HCT116 (cell line): Measurements from ENCODE around the gene SLC35F1. TPM values are rescaled to one million over a fixed set of nuclear protein-coding genes. Genes with fewer than 3 reads are reported as not detected.

Experiments used
- ATAC-seq: fragments of 200-7000 bp; cut with Tn5 transposase; 2 replicates; pipeline ENCODE4 v1.9.1; 2020; ENCODE audit warnings: mild to moderate bottlenecking, moderate library complexity
- BruUV-seq: library from RNA; stranded (reverse); fragments of 400-500 nt; replicated peaks from 2 replicates; lab custom pipeline; 2021; lab: Mats Ljungman, UMichigan
- CTCF ChIA-PET: fragments of 300-600 bp; sonication (Branson Sonifier 250); formaldehyde crosslinking; loops from one replicate; lab custom pipeline; 2021; ENCODE audit warnings: antibody characterized with exemption; lab: Charles Lee
- POLR2A ChIA-PET: fragments of 300-600, 350-600 bp; sonication (Branson Sonifier 250); formaldehyde crosslinking; loops from one replicate; lab custom pipeline; 2021; ENCODE audit warnings: antibody characterized with exemption; lab: Charles Lee
- RAD21 ChIA-PET, 2 experiments: fragments of 300-600 bp; sonication (Branson Sonifier 250); formaldehyde crosslinking; loops; one replicate each; lab custom pipeline; 2023; ENCODE audit warnings: low total read pairs in 2 of 2; ENCODE audit not compliant: uncharacterized antibody in 2 of 2, unreplicated experiment in 2 of 2, low non-redundant PET in 1 of 2; lab: Charles Lee
- DNase-seq: peaks from one replicate; pipeline ENCODE4 v3.0.0-alpha.2; 2010; ENCODE audit warnings: low read depth, low spot score
- H2AFZ ChIP-seq: fragments of 200-600 bp; shearing (Covaris generic), sonication (generic); 2 replicates; pipeline ENCODE4 v1.6.1; 2017; ENCODE audit warnings: low read depth, mixed run types, mixed read lengths, antibody characterized with exemption, low read length; ENCODE audit not compliant: poor library complexity, severe bottlenecking
- H3K27ac ChIP-seq: 2 replicates; pipeline ENCODE4 v1.5.1; 2012; ENCODE audit warnings: low read depth, low read length
- H3K27me3 ChIP-seq: fragments of 200-600 bp; sonication (generic); 2 replicates; pipeline ENCODE4 v1.6.1; 2016; ENCODE audit warnings: mixed run types, low read length, mixed read lengths; ENCODE audit not compliant: insufficient read depth
- H3K36me3 ChIP-seq, 2 experiments: fragments of 200-500 bp in 1 of 2; fragments of 200-600 bp in 1 of 2; sonication (Bioruptor generic) in 1 of 2; sonication (generic) in 1 of 2; 2 replicates each; pipeline versions ENCODE4 v1.5.1 to v1.6.1; 2014 to 2016; ENCODE audit warnings: low read length in 2 of 2, inconsistent platforms in 1 of 2, mixed read lengths in 1 of 2, mixed run types in 1 of 2; ENCODE audit not compliant: insufficient read depth in 2 of 2, control insufficient read depth in 1 of 2
- H3K4me1 ChIP-seq, 2 experiments: fragments of 200-600 bp in 1 of 2; sonication (generic) in 1 of 2; 2 replicates each; pipeline versions ENCODE4 v1.5.1 to v1.6.1; 2012 to 2017; ENCODE audit warnings: low read length in 2 of 2, inconsistent platforms in 1 of 2, mild to moderate bottlenecking in 1 of 2, mixed read lengths in 1 of 2, mixed run types in 1 of 2, moderate library complexity in 1 of 2; ENCODE audit not compliant: insufficient read depth in 2 of 2, control insufficient read depth in 1 of 2
- H3K4me2 ChIP-seq: fragments of 200-600 bp; sonication (generic); 2 replicates; pipeline ENCODE4 v1.6.1; 2017; ENCODE audit warnings: mixed run types, low read length, mixed read lengths
- H3K4me3 ChIP-seq, 2 experiments: fragments of 200-600 bp in 1 of 2; sonication (generic) in 1 of 2; replicated peaks in 1 of 2; 2 replicates each; pipeline ENCODE4 v1.5.1; 2011 to 2016; ENCODE audit warnings: low read length in 2 of 2, control low read depth in 1 of 2, low read depth in 1 of 2, mild to moderate bottlenecking in 1 of 2, mixed read lengths in 1 of 2, mixed run types in 1 of 2
- H3K79me2 ChIP-seq: fragments of 200-600 bp; sonication (generic); 2 replicates; pipeline ENCODE4 v1.6.1; 2017; ENCODE audit warnings: mild to moderate bottlenecking, mixed run types, low read length, moderate library complexity, mixed read lengths; ENCODE audit not compliant: insufficient read depth
- H3K9ac ChIP-seq: fragments of 200-600 bp; sonication (generic); 2 replicates; pipeline ENCODE4 v1.6.1; 2016; ENCODE audit warnings: low read length, mixed read lengths
- H3K9me2 ChIP-seq: fragments of 200-600 bp; sonication (generic), shearing (Covaris generic); 2 replicates; pipeline ENCODE4 v1.6.1; 2017; ENCODE audit warnings: mixed run types, mild to moderate bottlenecking, moderate library complexity; ENCODE audit not compliant: insufficient read depth
- H3K9me3 ChIP-seq, 2 experiments: fragments of 200-500 bp in 1 of 2; fragments of 200-600 bp in 1 of 2; sonication (Bioruptor generic) in 1 of 2; sonication (generic) in 1 of 2; 2 replicates each; pipeline ENCODE4 v1.6.1; 2014 to 2017; ENCODE audit warnings: low read length in 2 of 2, mixed read lengths in 2 of 2, inconsistent platforms in 1 of 2, low read depth in 1 of 2, mild to moderate bottlenecking in 1 of 2, mixed run types in 1 of 2, moderate library complexity in 1 of 2; ENCODE audit not compliant: control insufficient read depth in 1 of 2, insufficient read depth in 1 of 2
- H4K20me1 ChIP-seq: fragments of 200-600 bp; sonication (generic), shearing (Covaris generic); 2 replicates; pipeline ENCODE4 v1.6.1; 2017; ENCODE audit warnings: mixed run types, mild to moderate bottlenecking, moderate library complexity; ENCODE audit not compliant: insufficient read depth
- CBX3 ChIP-seq: IDR thresholded peaks from 2 replicates; pipeline ENCODE4 v1.6.1; 2012; ENCODE audit warnings: low read depth
- CEBPB ChIP-seq: IDR thresholded peaks from 2 replicates; pipeline ENCODE4 v1.6.1; 2012; ENCODE audit warnings: low read depth
- FOSL1 ChIP-seq: IDR thresholded peaks from 2 replicates; pipeline ENCODE4 v1.6.1; 2012; ENCODE audit warnings: low read depth
- JUND ChIP-seq: IDR thresholded peaks from 2 replicates; pipeline ENCODE4 v1.6.1; 2012
- MAX ChIP-seq: IDR thresholded peaks from 2 replicates; pipeline ENCODE4 v1.6.1; 2012
- POLR2A ChIP-seq: IDR thresholded peaks from 2 replicates; pipeline ENCODE4 v1.7.0; 2011; ENCODE audit warnings: borderline replicate concordance; ENCODE audit not compliant: insufficient read depth, insufficient read length; ENCODE audit errors: extremely low read depth
- POLR2AphosphoS5 ChIP-seq: IDR thresholded peaks from 2 replicates; pipeline ENCODE4 v1.6.1; 2011; ENCODE audit warnings: mild to moderate bottlenecking, low read depth, low read length, moderate library complexity
- REST ChIP-seq: IDR thresholded peaks from 2 replicates; pipeline ENCODE4 v1.6.1; 2012; ENCODE audit warnings: low read depth
- SIN3A ChIP-seq: IDR thresholded peaks from 2 replicates; pipeline ENCODE4 v1.6.1; 2012; ENCODE audit warnings: low read depth
- SP1 ChIP-seq: IDR thresholded peaks from 2 replicates; pipeline ENCODE4 v1.6.1; 2012; ENCODE audit warnings: low read depth
- SRF ChIP-seq: IDR thresholded peaks from 2 replicates; pipeline ENCODE4 v1.6.1; 2012; ENCODE audit warnings: low read depth
- TCF7L2 ChIP-seq: IDR thresholded peaks from 2 replicates; pipeline ENCODE4 v1.7.0; 2011; ENCODE audit warnings: borderline replicate concordance, inconsistent platforms; ENCODE audit not compliant: insufficient read depth, insufficient read length; ENCODE audit errors: extremely low read depth
- ZBTB33 ChIP-seq: IDR thresholded peaks from 2 replicates; pipeline ENCODE4 v1.6.1; 2011; ENCODE audit warnings: mild to moderate bottlenecking, low read length, moderate library complexity; ENCODE audit not compliant: insufficient replicate concordance; ENCODE audit errors: extremely low read depth
- ZFX ChIP-seq: fragments of 450-650 bp; IDR thresholded peaks from 2 replicates; pipeline ENCODE4 v1.6.1; 2017
- ZNF274 ChIP-seq: fragments of 200-500 bp; sonication (Bioruptor generic); IDR thresholded peaks from 2 replicates; pipeline ENCODE4 v1.6.1; 2014; ENCODE audit warnings: mild to moderate bottlenecking, low read depth, low read length, inconsistent platforms
- intact Hi-C: fragments of 100-400 bp; cut with micrococcal nuclease; formaldehyde crosslinking; loops from 2 replicates; pipeline ENCODE4 v1.10.0; 2022
- total RNA-seq: library from RNA; stranded (reverse); gene quantifications from one replicate; pipeline ENCODE4 v1.2.1, GENCODE V29; 2021; ENCODE audit not compliant: unreplicated experiment

Gene SLC35F1
- total RNA-seq, 1 experiment from 2014 or later, result 0.07 TPM

DNA sequence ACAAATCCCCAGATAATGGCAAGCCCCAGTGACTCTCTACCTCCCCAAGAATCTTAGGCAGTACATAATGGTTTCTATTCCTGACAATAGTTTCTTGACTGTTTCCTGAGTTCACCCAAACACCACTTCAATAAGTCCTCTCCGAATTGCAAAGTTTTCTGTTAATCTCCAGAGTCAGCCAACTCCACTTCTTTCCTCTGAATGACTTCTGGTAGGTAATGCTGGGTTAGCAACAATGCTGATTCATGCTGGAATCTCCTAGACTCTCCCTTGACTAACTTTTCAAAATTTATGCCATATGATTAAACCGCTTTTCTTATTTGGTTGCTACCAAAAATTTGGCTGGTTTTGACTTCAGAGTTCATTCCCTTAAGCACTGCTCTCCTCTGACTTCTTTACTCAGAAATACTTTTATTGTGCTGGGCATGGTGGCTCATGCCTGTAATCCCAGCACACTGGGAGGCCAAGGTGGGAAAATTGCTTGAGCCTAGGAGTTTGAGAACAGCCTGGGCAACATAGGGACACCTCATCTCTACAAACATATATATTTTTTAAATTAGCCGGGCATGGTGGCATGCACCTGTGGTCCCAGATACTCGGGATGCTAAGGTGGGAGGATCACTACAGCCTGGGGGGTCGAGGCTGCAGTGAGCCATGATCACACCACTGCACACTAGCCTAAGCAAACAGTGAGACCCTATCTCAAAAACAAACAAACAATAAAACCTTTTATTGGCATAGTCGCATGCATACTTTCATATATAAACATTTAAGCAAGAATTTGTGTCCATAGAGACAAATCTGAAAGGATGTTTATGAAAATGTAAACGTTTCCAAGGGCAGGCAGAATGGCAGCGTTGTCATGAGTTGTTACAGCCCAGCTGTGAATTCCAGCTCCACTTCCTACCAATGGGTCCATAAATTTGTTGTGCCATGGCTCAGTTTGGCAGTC is 391.7 kb downstream of the SLC35F1 start:
- no peaks in the 10 kb centered on the region for H3K4me1 ChIP-seq
- no peak overlapping the region for H3K4me2 ChIP-seq
- no peaks in the 10 kb centered on the region for H3K36me3 ChIP-seq
- no peak overlapping the region for H3K27ac ChIP-seq
- DNase-seq (no peak), ATAC-seq (no peak)
- CTCF ChIA-PET, result no interaction called here
- RAD21 ChIA-PET, result no interaction called here
- H3K9me3 ChIP-seq, result no peaks in the 10 kb centered on the region
- no peaks in the 10 kb centered on the region for H3K9me2 ChIP-seq
- H4K20me1 ChIP-seq, result no peaks in the 10 kb centered on the region
- no peak overlapping the region for H3K9ac ChIP-seq
- no peaks in the 10 kb centered on the region for H3K27me3 ChIP-seq
- H3K4me3 ChIP-seq, result no peak overlapping the region
- no TSS peak for BruUV-seq
- H3K79me2 ChIP-seq, result no peaks in the 10 kb centered on the region
- POLR2A ChIA-PET, result no interaction called here
- TF ChIP-seq CBX3, result no peak
- TF ChIP-seq SP1, result no peak
- no peak for TF ChIP-seq ZFX
- no peak for TF ChIP-seq POLR2AphosphoS5
- TF ChIP-seq POLR2A, result no peak
- no peak for TF ChIP-seq SRF
- no peak for TF ChIP-seq SIN3A
- no peak for TF ChIP-seq JUND
- no peak for TF ChIP-seq ZNF274
- TF ChIP-seq ZBTB33, result no peak
- TF ChIP-seq TCF7L2, result no peak
- TF ChIP-seq REST, result no peak
- no peak for TF ChIP-seq FOSL1
- TF ChIP-seq CEBPB, result no peak
- TF ChIP-seq MAX, result no peak
- intact Hi-C loops, result no loop called here
- no peak overlapping the region for H2AFZ ChIP-seq
